Heart right ventricle (tissue), 16 donors: ENCODE results near the gene TAS2R46. TPM values are rescaled to one million over a fixed set of nuclear protein-coding genes. Genes with fewer than 3 reads are reported as not detected.
"Not testable (repeated sequence)": the region's sequence is repeated elsewhere in the genome, so short reads cannot be mapped to it uniquely, and the experiment has no call there.

Experiments
- ATAC-seq, 8 donors: fragments of 200-7000 bp; cut with Tn5 transposase; one replicate each; pipeline ENCODE4 v1.9.1; 2020; ENCODE audit warnings: mild to moderate bottlenecking in 8 of 8, moderate library complexity in 8 of 8, moderate number of reproducible peaks in 1 of 8
- DNase-seq, 2 donors: peaks; one replicate each; pipeline ENCODE4 v3.0.0-alpha.2; 2020
- H3K27ac ChIP-seq, 10 donors: fragments of 200-600 bp; sonication (generic) in 2 of 10; one replicate each; pipeline versions ENCODE4 v1.5.0 to v1.8.0; 2020 to 2022; ENCODE audit warnings: mild to moderate bottlenecking in 3 of 10
- H3K27me3 ChIP-seq, 7 donors: fragments of 200-600 bp; one replicate each; pipeline ENCODE4 v1.8.0; 2021 to 2022; ENCODE audit warnings: mild to moderate bottlenecking in 2 of 7
- H3K36me3 ChIP-seq, 9 donors: fragments of 200-600 bp; sonication (generic) in 1 of 9; one replicate each; pipeline versions ENCODE4 v1.5.0 to v1.8.0; 2020 to 2022; ENCODE audit warnings: mild to moderate bottlenecking in 2 of 9
- H3K4me1 ChIP-seq, 9 donors: fragments of 200-600 bp; sonication (generic) in 1 of 9; one replicate each; pipeline versions ENCODE4 v1.5.0 to v1.8.0; 2020 to 2022; ENCODE audit warnings: mild to moderate bottlenecking in 4 of 9
- H3K4me3 ChIP-seq, 10 donors: fragments of 200-600 bp; sonication (generic) in 2 of 10; one replicate each; pipeline versions ENCODE4 v1.5.0 to v1.8.0; 2020 to 2022; ENCODE audit warnings: mild to moderate bottlenecking in 7 of 10, moderate library complexity in 2 of 10
- H3K9me3 ChIP-seq, 11 donors: fragments of 200-600 bp in 10 of 11; sonication (generic) in 2 of 11; one replicate each; pipeline versions ENCODE4 v1.5.0 to v1.8.0; 2013 to 2022; ENCODE audit warnings: mild to moderate bottlenecking in 2 of 11, control low read depth in 1 of 11, moderate library complexity in 1 of 11
- WGBS, 2 donors: extraction: QIAGEN DNeasy Blood & Tissue Kit; methylation state at CpG; one replicate each; pipeline ENCODE4 v1.1.7; 2013; ENCODE audit warnings: inconsistent platforms in 1 of 2; 5-methylcytosine and 5-hydroxymethylcytosine counted together
- intact Hi-C, 10 donors: fragments of 100-400 bp; cut with DNase I; formaldehyde crosslinking; loops; one replicate each; pipeline versions ENCODE4 v1.11.1 to v1.14.2; 2022
- polyA plus RNA-seq, 2 donors: library from polyadenylated mRNA; stranded (reverse); fragments of 200-250 nt; gene quantifications; one replicate each; pipeline ENCODE4 v1.2.3, GENCODE V29; 2013
- total RNA-seq, 10 donors: library from RNA; stranded (reverse); fragmentation: NEBNext Ultra II Directional in 3 of 10; extraction: Animal tissue kit (Norgen Biotek cat#: 25700) in 3 of 10; gene quantifications; one replicate each; pipeline versions ENCODE4 v1.2.1 to v1.2.4, GENCODE V29; 2021 to 2023
- TF ChIP-seq, protein P1 (sequence below), 9 donors: fragments of 200-600 bp; sonication (generic) in 2 of 9; IDR thresholded peaks; one replicate each; pipeline versions ENCODE4 v1.5.0 to v1.8.0; 2021 to 2022; ENCODE audit warnings: antibody characterized with exemption in 9 of 9, mild to moderate bottlenecking in 5 of 9, moderate library complexity in 1 of 9
- donor health status: Arrhythmogenic right ventricular cardiomyopathy.
- donor health status: ischemic (EF 13 %, LVEDD 7.1; RV severe dilation, severe dysfunction).
- donor health status: healthy with polysubstance abuse.
- donor health status: DM: no; HTN: yes; CAD: no.
- donor health status: DM: no; HTN: no; CAD: no.
- donor health status: ischemic (EF 25% LVEDD 6.9; RV normal size, moderate dysfunction).
- donor health status: ischemic (EF 25% LVEDD 5.7; RV mildly dilated, moderate dysfunction).
- donor health status: healthy.
- donor health status: DM: yes; HTN: yes; CAD: no.
- donor health status: Ischemic cardiomyopathy.
- donor health status: ischemic (EF 35%, LVEDD 5.7; RV mildly dilated, moderate dysfunction).
- donor health status: nonischemic (EF 11% LVEDD 7.7; RV severe dilation, severe dysfunction).
- donor health status: DM: yes; HTN: yes; CAD: no.
- donor health status: PGD.
- donor health status: ischemic (EF 29% LVEDD 5.4; RV normal size, mild dysfunction).
- donor health status: nonischemic (EF 23%, LVEDD 6.1; RV moderate dilation, normal function).

TAS2R46 gene
- total and polyA plus RNA-seq, 12 donors = 0.28 to 0.93 (median 0.51) TPM; not detected in 5

DNA sequence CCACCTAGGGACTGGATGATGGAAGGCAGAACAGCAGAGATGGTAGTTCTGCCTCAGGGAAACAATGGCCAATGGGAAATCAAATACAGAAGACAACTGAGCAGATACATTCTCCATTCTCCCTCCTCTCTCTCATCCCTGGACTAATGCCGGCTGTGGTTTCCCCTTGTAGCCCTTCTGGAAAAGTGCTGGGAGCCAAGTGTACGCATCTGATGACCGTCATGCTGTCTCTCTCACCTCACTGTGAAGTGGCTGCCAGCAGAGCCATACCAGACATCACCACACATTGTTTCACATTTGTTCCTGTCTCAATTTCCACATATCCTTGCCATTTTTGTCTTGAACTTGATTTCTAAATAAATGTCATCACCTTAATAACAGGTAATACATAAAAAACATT is 3.1 kb downstream of the TAS2R46 start:
- DNase-seq = peak in 1 of 2 donors; percentile 41
- WGBS, 2 donors = 52 to 77% methylated on average over 3 of the region's 3 CpGs
- H3K9me3 ChIP-seq = no peaks in the 10 kb centered on the region
- H3K27me3 ChIP-seq = no peaks in the 10 kb centered on the region
- H3K4me1 ChIP-seq = peaks cover 0 to 5% (median 0%) of the 10 kb centered on the region in 9 donors
- H3K4me3 ChIP-seq = no peak overlapping the region
- intact Hi-C loops = no loop called here
- ATAC-seq = peak in 7 of 8 donors; percentile 55 to 96 (median 88)
- H3K27ac ChIP-seq = no peak overlapping the region
- no peaks in the 10 kb centered on the region for H3K36me3 ChIP-seq
- TF ChIP-seq, protein P1, sequence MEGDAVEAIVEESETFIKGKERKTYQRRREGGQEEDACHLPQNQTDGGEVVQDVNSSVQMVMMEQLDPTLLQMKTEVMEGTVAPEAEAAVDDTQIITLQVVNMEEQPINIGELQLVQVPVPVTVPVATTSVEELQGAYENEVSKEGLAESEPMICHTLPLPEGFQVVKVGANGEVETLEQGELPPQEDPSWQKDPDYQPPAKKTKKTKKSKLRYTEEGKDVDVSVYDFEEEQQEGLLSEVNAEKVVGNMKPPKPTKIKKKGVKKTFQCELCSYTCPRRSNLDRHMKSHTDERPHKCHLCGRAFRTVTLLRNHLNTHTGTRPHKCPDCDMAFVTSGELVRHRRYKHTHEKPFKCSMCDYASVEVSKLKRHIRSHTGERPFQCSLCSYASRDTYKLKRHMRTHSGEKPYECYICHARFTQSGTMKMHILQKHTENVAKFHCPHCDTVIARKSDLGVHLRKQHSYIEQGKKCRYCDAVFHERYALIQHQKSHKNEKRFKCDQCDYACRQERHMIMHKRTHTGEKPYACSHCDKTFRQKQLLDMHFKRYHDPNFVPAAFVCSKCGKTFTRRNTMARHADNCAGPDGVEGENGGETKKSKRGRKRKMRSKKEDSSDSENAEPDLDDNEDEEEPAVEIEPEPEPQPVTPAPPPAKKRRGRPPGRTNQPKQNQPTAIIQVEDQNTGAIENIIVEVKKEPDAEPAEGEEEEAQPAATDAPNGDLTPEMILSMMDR (IDR thresholded peaks at IDR 0.05) = no peak

DNA sequence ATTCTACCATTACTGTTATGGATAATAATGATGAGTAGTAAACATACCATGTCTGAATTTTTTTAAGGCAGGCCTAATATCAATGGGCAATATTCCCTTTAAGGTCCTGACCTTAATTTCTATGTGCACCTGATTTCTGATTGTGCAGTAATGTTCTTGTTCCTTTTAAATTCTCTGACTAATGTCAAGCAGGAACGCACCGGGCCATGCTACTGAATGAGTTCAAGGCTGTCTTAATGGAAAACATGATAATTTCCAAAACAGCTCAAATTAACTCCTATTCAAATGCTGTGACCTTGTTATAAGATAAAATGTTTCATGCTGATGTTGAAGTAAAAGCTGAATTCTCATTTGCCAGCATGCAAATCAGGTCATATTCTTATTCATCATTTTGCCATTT is 6.8 kb downstream of the TAS2R46 start:
- WGBS, 2 donors = 96 to 98% methylated on average over 2 of the region's 2 CpGs
- ATAC-seq = no peak
- Histone ChIP-seq H3K4me3 (no peak overlapping the region), H3K27ac (no peak overlapping the region), H3K9me3 (peaks cover 0 to 21% (median 4%) of the 10 kb centered on the region in 11 donors), H3K27me3 (no peaks in the 10 kb centered on the region), H3K4me1 (peaks cover 0 to 5% (median 0%) of the 10 kb centered on the region in 9 donors), H3K36me3 (peaks cover 0 to 7% (median 0%) of the 10 kb centered on the region in 9 donors)
- no peak for DNase-seq
- intact Hi-C loops = no loop called here
- TF ChIP-seq, protein P1 (IDR thresholded peaks at IDR 0.05) = no peak

DNA sequence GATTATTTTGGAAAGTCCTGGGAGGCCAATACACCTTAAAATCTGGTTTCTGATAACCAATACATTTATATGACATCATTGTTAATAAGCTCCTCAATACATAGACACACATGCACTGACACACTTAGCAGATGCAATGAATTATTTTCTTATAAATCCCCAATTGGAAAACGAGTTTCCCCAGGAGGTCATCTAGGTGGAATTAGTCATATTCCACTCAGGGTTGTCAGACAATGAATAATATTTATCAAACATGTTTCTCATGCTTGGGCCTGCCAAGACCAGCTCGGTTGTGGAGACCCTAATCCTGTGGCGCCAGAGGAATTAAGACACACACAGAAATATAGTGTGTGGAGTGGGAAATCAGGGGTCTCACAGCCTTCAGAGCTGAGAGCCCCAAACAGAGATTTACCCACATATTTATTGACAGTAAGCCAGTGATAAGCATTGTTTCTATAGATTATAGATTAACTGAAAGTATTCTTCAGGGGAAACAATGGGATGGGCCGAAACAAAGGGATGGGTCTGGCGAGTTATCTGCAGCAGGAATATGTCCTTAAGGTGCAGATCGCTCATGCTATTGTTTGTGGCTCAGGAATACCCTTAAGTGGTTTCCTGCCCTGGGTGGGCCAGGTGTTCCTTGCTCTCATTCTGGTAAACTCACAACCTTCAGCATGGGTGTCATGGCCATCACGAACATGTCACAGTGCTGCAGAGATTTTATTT is 12.1 kb downstream of the TAS2R46 start:
- H3K4me1 ChIP-seq, DNase-seq, ATAC-seq, H3K4me3 ChIP-seq, H3K27me3 ChIP-seq, H3K27ac ChIP-seq, intact Hi-C loops: not testable (repeated sequence)
- H3K36me3 ChIP-seq = peaks cover 0 to 24% (median 0%) of the 10 kb centered on the region in 9 donors
- H3K9me3 ChIP-seq = peaks cover 0 to 25% (median 4%) of the 10 kb centered on the region in 11 donors
- WGBS, 2 donors = 96 to 97% methylated on average over 7 of the region's 7 CpGs

DNA sequence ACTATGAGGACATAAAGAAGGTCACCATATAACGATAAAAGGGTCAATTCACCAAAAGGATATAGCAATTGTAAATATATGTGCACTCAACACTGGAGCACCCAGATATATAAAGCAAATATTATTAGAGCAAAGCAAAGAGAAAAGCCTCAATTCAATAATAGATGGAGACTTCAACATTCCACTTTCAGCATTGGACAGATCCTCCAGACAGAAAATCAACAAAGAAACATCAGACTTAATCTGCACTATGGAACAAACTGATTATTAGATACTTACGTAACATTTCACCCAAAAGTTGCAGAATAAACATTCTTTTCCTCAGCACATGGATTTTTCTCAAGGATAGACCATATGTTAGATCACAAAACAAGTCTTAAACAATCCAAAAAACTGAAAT is 20.7 kb downstream of the TAS2R46 start:
- H3K36me3 ChIP-seq = peaks cover 0 to 37% (median 4%) of the 10 kb centered on the region in 9 donors
- H3K4me3 ChIP-seq, H3K4me1 ChIP-seq, H3K27ac ChIP-seq, DNase-seq, intact Hi-C loops, ATAC-seq, H3K27me3 ChIP-seq: not testable (repeated sequence)
- 71 to 72% methylated on average over 2 of the region's 2 CpGs for WGBS, 2 donors
- H3K9me3 ChIP-seq = peaks cover 0 to 11% (median 0%) of the 10 kb centered on the region in 11 donors

DNA sequence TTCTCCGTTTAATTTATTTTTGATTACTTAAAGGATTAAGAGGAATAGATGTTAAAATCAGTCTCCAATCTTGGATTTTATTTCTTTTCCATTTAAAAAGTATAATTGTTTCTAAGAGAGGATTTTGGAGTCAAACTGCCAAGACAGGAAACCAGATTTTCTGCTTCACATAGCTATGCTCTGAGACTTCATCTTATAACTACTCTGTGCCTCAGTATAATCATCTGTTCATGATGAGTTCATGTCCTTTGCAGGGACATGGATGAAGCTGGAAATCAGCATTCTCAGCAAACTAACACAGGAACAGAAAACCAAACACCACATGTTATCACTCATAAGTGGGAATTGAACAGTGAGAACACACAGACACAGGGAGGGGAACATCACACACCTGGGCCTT is 21.9 kb downstream of the TAS2R46 start:
- peaks cover 0 to 11% (median 0%) of the 10 kb centered on the region in 11 donors for H3K9me3 ChIP-seq
- ATAC-seq (no peak), DNase-seq (no peak)
- no peak overlapping the region for H3K4me3 ChIP-seq
- intact Hi-C loops = no loop called here
- H3K36me3 ChIP-seq = peaks cover 0 to 25% (median 4%) of the 10 kb centered on the region in 9 donors
- WGBS, 2 donors = 88 to 91% methylated on average over 1 of the region's 1 CpG
- H3K27me3 ChIP-seq = no peaks in the 10 kb centered on the region
- TF ChIP-seq, protein P1 (IDR thresholded peaks at IDR 0.05) = no peak
- no peaks in the 10 kb centered on the region for H3K4me1 ChIP-seq
- no peak overlapping the region for H3K27ac ChIP-seq
